GM23338 (cell line): ENCODE results near the gene FES. TPM values are rescaled to one million over a fixed set of nuclear protein-coding genes. Genes with fewer than 3 reads are reported as not detected.
A peak's percentile ranks its signal among the peaks of the same experiment; 100 is the strongest.

Experiments
- ATAC-seq: fragments of 200-7000 bp; cut with Tn5 transposase; 3 replicates; pipeline ENCODE4 v1.9.1; 2020
- DNase-seq: peaks from one replicate; pipeline ENCODE4 v3.0.0-alpha.2; 2015; ENCODE audit warnings: low spot score
- H2AFZ ChIP-seq: fragments of 200-600 bp; sonication (generic); 2 replicates; pipeline ENCODE4 v1.8.0; 2016; ENCODE audit warnings: antibody characterized with exemption, mild to moderate bottlenecking, moderate library complexity
- H3F3A ChIP-seq: fragments of 200-600 bp; sonication (generic); replicated peaks from 2 replicates; pipeline ENCODE4 v1.8.0; 2017; ENCODE audit warnings: antibody characterized with exemption, mixed run types, low read depth
- H3K27ac ChIP-seq: fragments of 200-600 bp; sonication (generic); 2 replicates; pipeline ENCODE4 v1.6.1; 2016; ENCODE audit warnings: low read depth
- H3K27me3 ChIP-seq: fragments of 200-600 bp; sonication (generic); 2 replicates; pipeline ENCODE4 v1.8.0; 2016; ENCODE audit warnings: mild to moderate bottlenecking, mixed run types, moderate library complexity; ENCODE audit not compliant: insufficient read depth
- H3K36me3 ChIP-seq: fragments of 200-600 bp; sonication (generic); 2 replicates; pipeline ENCODE4 v1.8.0; 2016; ENCODE audit warnings: mild to moderate bottlenecking; ENCODE audit not compliant: insufficient read depth
- H3K4me1 ChIP-seq: fragments of 200-600 bp; sonication (generic); 2 replicates; pipeline ENCODE4 v1.8.0; 2016; ENCODE audit warnings: mild to moderate bottlenecking, moderate library complexity; ENCODE audit not compliant: insufficient read depth
- H3K4me2 ChIP-seq: fragments of 200-600 bp; sonication (generic); 2 replicates; pipeline ENCODE4 v1.7.1; 2017; ENCODE audit warnings: mixed run types
- H3K4me3 ChIP-seq: fragments of 200-600 bp; sonication (generic); 2 replicates; pipeline ENCODE4 v1.6.1; 2016; ENCODE audit warnings: mixed run types
- H3K79me2 ChIP-seq: fragments of 200-600 bp; sonication (generic); replicated peaks from 2 replicates; pipeline ENCODE4 v1.8.0; 2017; ENCODE audit warnings: mild to moderate bottlenecking; ENCODE audit not compliant: insufficient read depth
- H3K9me2 ChIP-seq: fragments of 200-600 bp; sonication (generic); 2 replicates; pipeline ENCODE4 v1.8.0; 2017; ENCODE audit not compliant: insufficient read depth
- H4K20me1 ChIP-seq: fragments of 200-600 bp; sonication (generic); replicated peaks from 2 replicates; pipeline ENCODE4 v1.8.0; 2017; ENCODE audit warnings: mild to moderate bottlenecking; ENCODE audit not compliant: insufficient read depth
- H3K27ac Mint-ChIP-seq: 2 replicates; pipeline ENCODE4 v1.8.0; 2020; ENCODE audit warnings: inconsistent platforms, mild to moderate bottlenecking, moderate library complexity, mixed read lengths
- H3K27me3 Mint-ChIP-seq: 3 replicates; pipeline ENCODE4 v1.8.0; 2022; ENCODE audit warnings: low read depth, mild to moderate bottlenecking, moderate library complexity, mixed read lengths, inconsistent platforms; ENCODE audit not compliant: insufficient read depth, poor library complexity
- H3K36me3 Mint-ChIP-seq: 3 replicates; pipeline ENCODE4 v1.8.0; 2021; ENCODE audit warnings: low read depth, mild to moderate bottlenecking, inconsistent platforms, moderate library complexity, mixed read lengths
- H3K4me1 Mint-ChIP-seq: 3 replicates; pipeline ENCODE4 v1.8.0; 2020; ENCODE audit warnings: mild to moderate bottlenecking, inconsistent platforms, mixed read lengths
- H3K4me3 Mint-ChIP-seq: 3 replicates; pipeline ENCODE4 v1.8.0; 2021; ENCODE audit warnings: moderate library complexity, mild to moderate bottlenecking, inconsistent platforms, mixed read lengths
- H3K9me3 Mint-ChIP-seq: 3 replicates; pipeline ENCODE4 v1.8.0; 2020; ENCODE audit warnings: moderate library complexity, mild to moderate bottlenecking, inconsistent platforms, mixed read lengths
- CREB1 ChIP-seq: fragments of 250-450 bp; sonication (Bioruptor Pico); IDR thresholded peaks from 2 replicates; pipeline ENCODE4 v1.5.0; 2020; ENCODE audit warnings: low read depth, mild to moderate bottlenecking, moderate library complexity
- EZH2phosphoT487 ChIP-seq: fragments of 200-600 bp; sonication (generic); IDR thresholded peaks from one replicate; pipeline ENCODE4 v1.8.1; 2018; ENCODE audit warnings: antibody characterized with exemption; ENCODE audit not compliant: unreplicated experiment
- ZNF331 ChIP-seq: fragments of 250-450 bp; sonication (Bioruptor Pico); IDR thresholded peaks from 2 replicates; pipeline ENCODE4 v1.5.0; 2020; ENCODE audit warnings: low read depth, mild to moderate bottlenecking, moderate library complexity
- polyA plus RNA-seq: library from polyadenylated mRNA; unstranded; fragments of >200 nt; fragmentation: Nextera tagmentation; extraction: Ambion mirVana; gene quantifications from 2 replicates; pipeline ENCODE4 v1.2.1, GENCODE V29; 2016
- total RNA-seq: library from RNA; depleted of rRNA; stranded (reverse); fragments of >200 nt; shearing (Covaris generic); gene quantifications from 2 replicates; pipeline ENCODE4 v1.2.3, GENCODE V29; 2014
- TF ChIP-seq, protein P1 (sequence below): fragments of 250-450 bp; sonication (Bioruptor Pico); IDR thresholded peaks from 2 replicates; pipeline ENCODE4 v1.5.0; 2020; ENCODE audit warnings: mild to moderate bottlenecking, moderate library complexity
- TF ChIP-seq, protein P2 (sequence below): IDR thresholded peaks from 2 replicates; pipeline ENCODE4 v1.6.1; 2016; ENCODE audit warnings: antibody characterized with exemption

The FES gene
- total and polyA plus RNA-seq, 2 experiments from 2014 or later, result 2.7 to 14.4 TPM

DNA sequence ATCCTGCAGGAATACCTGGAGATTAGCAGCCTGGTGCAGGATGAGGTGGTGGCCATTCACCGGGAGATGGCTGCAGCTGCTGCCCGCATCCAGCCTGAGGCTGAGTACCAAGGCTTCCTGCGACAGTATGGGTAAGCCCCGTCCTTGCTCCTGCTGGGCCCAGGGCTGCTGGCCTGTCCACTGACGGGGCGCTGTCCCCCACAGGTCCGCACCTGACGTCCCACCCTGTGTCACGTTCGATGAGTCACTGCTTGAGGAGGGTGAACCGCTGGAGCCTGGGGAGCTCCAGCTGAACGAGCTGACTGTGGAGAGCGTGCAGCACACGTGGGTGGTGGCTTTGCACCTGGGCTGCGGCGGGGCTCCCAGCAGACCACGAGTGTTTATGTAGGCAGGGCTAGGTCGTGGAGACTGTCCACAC is 5.0 kb downstream of the FES start (continued):
- TF ChIP-seq, protein P1, sequence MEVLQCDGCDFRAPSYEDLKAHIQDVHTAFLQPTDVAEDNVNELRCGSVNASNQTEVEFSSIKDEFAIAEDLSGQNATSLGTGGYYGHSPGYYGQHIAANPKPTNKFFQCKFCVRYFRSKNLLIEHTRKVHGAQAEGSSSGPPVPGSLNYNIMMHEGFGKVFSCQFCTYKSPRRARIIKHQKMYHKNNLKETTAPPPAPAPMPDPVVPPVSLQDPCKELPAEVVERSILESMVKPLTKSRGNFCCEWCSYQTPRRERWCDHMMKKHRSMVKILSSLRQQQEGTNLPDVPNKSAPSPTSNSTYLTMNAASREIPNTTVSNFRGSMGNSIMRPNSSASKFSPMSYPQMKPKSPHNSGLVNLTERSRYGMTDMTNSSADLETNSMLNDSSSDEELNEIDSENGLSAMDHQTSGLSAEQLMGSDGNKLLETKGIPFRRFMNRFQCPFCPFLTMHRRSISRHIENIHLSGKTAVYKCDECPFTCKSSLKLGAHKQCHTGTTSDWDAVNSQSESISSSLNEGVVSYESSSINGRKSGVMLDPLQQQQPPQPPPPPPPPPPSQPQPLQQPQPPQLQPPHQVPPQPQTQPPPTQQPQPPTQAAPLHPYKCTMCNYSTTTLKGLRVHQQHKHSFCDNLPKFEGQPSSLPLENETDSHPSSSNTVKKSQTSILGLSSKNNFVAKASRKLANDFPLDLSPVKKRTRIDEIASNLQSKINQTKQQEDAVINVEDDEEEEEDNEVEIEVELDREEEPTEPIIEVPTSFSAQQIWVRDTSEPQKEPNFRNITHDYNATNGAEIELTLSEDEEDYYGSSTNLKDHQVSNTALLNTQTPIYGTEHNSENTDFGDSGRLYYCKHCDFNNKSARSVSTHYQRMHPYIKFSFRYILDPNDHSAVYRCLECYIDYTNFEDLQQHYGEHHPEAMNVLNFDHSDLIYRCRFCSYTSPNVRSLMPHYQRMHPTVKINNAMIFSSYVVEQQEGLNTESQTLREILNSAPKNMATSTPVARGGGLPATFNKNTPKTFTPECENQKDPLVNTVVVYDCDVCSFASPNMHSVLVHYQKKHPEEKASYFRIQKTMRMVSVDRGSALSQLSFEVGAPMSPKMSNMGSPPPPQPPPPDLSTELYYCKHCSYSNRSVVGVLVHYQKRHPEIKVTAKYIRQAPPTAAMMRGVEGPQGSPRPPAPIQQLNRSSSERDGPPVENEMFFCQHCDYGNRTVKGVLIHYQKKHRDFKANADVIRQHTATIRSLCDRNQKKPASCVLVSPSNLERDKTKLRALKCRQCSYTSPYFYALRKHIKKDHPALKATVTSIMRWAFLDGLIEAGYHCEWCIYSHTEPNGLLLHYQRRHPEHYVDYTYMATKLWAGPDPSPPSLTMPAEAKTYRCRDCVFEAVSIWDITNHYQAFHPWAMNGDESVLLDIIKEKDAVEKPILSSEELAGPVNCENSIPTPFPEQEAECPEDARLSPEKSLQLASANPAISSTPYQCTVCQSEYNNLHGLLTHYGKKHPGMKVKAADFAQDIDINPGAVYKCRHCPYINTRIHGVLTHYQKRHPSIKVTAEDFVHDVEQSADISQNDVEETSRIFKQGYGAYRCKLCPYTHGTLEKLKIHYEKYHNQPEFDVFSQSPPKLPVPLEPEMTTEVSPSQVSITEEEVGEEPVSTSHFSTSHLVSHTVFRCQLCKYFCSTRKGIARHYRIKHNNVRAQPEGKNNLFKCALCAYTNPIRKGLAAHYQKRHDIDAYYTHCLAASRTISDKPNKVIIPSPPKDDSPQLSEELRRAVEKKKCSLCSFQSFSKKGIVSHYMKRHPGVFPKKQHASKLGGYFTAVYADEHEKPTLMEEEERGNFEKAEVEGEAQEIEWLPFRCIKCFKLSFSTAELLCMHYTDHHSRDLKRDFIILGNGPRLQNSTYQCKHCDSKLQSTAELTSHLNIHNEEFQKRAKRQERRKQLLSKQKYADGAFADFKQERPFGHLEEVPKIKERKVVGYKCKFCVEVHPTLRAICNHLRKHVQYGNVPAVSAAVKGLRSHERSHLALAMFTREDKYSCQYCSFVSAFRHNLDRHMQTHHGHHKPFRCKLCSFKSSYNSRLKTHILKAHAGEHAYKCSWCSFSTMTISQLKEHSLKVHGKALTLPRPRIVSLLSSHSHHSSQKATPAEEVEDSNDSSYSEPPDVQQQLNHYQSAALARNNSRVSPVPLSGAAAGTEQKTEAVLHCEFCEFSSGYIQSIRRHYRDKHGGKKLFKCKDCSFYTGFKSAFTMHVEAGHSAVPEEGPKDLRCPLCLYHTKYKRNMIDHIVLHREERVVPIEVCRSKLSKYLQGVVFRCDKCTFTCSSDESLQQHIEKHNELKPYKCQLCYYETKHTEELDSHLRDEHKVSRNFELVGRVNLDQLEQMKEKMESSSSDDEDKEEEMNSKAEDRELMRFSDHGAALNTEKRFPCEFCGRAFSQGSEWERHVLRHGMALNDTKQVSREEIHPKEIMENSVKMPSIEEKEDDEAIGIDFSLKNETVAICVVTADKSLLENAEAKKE (CRISPR knock-in tag), result no peak
- TF ChIP-seq, protein P2, sequence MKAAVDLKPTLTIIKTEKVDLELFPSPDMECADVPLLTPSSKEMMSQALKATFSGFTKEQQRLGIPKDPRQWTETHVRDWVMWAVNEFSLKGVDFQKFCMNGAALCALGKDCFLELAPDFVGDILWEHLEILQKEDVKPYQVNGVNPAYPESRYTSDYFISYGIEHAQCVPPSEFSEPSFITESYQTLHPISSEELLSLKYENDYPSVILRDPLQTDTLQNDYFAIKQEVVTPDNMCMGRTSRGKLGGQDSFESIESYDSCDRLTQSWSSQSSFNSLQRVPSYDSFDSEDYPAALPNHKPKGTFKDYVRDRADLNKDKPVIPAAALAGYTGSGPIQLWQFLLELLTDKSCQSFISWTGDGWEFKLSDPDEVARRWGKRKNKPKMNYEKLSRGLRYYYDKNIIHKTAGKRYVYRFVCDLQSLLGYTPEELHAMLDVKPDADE, result no peak
- TF ChIP-seq CREB1 (CRISPR knock-in tag), result no peak

DNA sequence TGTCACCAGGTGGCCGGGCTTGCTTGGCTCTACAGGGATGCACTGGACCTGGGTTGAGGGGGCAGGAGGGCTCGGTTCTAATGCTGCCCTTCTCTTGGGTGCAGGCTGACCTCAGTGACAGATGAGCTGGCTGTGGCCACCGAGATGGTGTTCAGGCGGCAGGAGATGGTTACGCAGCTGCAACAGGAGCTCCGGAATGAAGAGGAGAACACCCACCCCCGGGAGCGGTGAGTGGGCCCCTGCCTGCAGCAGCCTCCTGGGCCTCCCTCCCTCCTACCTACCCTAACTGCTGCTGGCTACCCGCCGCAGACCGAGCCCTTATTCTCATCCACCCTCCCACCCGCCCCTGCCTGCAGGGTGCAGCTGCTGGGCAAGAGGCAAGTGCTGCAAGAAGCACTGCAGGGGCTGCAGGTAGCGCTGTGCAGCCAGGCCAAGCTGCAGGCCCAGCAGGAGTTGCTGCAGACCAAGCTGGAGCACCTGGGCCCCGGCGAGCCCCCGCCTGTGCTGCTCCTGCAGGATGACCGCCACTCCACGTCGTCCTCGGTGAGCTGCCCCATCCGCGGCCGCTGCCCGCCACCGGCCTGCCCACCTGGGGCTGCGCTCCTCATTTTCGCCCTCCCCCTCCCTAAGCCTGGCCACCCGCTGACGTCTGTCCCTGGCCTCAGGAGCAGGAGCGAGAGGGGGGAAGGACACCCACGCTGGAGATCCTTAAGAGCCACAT is 5.6 kb downstream of the FES start:
- H4K20me1 ChIP-seq, result no peaks in the 10 kb centered on the region
- no peak for TF ChIP-seq EZH2phosphoT487
- TF ChIP-seq, protein P2, result no peak
- TF ChIP-seq, protein P1 (CRISPR knock-in tag), result no peak
- no peak for TF ChIP-seq ZNF331

More for the DNA sequence above, 5.6 kb downstream of the FES start:
- peaks cover 3% of the 10 kb centered on the region; the same call in 2 of the 3 replicates for H3K36me3 Mint-ChIP-seq
- Histone ChIP-seq H3K79me2 (no peaks in the 10 kb centered on the region), H3K4me1 (peaks cover 3% of the 10 kb centered on the region; the same call in 1 of the 2 replicates), H3K27ac (no peak overlapping the region), H3K27me3 (no peaks in the 10 kb centered on the region), H2AFZ (no peak overlapping the region), H3F3A (0 out of 2 replicates have a peak, but pooled peaks cover 4% of the 10 kb centered on the region), H3K4me3 (no peak overlapping the region), H3K36me3 (no peaks in the 10 kb centered on the region), H3K9me2 (no peaks in the 10 kb centered on the region), H3K4me2 (no peak overlapping the region)
- H3K27me3 Mint-ChIP-seq, result peaks cover 14% of the 10 kb centered on the region
- peak; percentile 5; the same call in 2 of the 3 replicates for ATAC-seq
- no peak overlapping the region for H3K27ac Mint-ChIP-seq
- H3K4me1 Mint-ChIP-seq, result peaks cover 14% of the 10 kb centered on the region
- H3K9me3 Mint-ChIP-seq, result no peaks in the 10 kb centered on the region
- H3K4me3 Mint-ChIP-seq, result no peak overlapping the region
- DNase-seq, result no peak
